GM13977 (cell line): ENCODE results near the gene FARS2.

Source experiments
- DNase-seq: peaks from one replicate; pipeline ENCODE4 v3.0.0; 2012; ENCODE audit warnings: low spot score
- CTCF ChIP-seq: IDR thresholded peaks from 2 replicates; pipeline ENCODE4 v1.5.1; 2012; ENCODE audit warnings: mild to moderate bottlenecking, control low read depth; ENCODE audit not compliant: insufficient read depth; ENCODE audit errors: extremely low read depth, missing control alignments
- in situ Hi-C: fragments of 300-500 bp; cut with MboI; formaldehyde crosslinking; loops from one replicate; pipeline ENCODE4 v1.12.0; 2022; ENCODE audit warnings: low sequenced_read_pairs, low pct_unique_long_range_greater_than_20kb, mixed read lengths, inconsistent platforms; ENCODE audit not compliant: unreplicated experiment

Gene FARS2

GRCh38 chr6:5303682-5304081, 42.4 kb downstream of the FARS2 start:
- TF ChIP-seq CTCF: no peak
- no peak for DNase-seq
- in situ Hi-C loops: no loop called here

GRCh38 chr6:5305968-5306626, 44.8 kb downstream of the FARS2 start:
- no peak for DNase-seq
- in situ Hi-C loops: no loop called here
- TF ChIP-seq CTCF: no peak

- DNase-seq: no peak
- TF ChIP-seq CTCF: no peak
- in situ Hi-C loops: no loop called here
These were observed 45.7 kb downstream of the FARS2 start for GRCh38 chr6:5307058-5307457.

- TF ChIP-seq CTCF: no peak
- no peak for DNase-seq
- in situ Hi-C loops: no loop called here
These were observed 46.8 kb downstream of the FARS2 start for GRCh38 chr6:5308066-5308465.

GRCh38 chr6:5314191-5314865, 53.0 kb downstream of the FARS2 start:
- in situ Hi-C loops: no loop called here
- DNase-seq: no peak
- no peak for TF ChIP-seq CTCF

- no peak for DNase-seq
- in situ Hi-C loops: no loop called here
- TF ChIP-seq CTCF: no peak
These were observed 54.6 kb downstream of the FARS2 start for GRCh38 chr6:5315881-5316280.
